Gastrocnemius medialis (tissue), 4 donors: Measurements from ENCODE around the gene DIO3. TPM values are rescaled to one million over a fixed set of nuclear protein-coding genes. Genes with fewer than 3 reads are reported as not detected.

ENCODE experiments used
- ATAC-seq, 2 donors: fragments of 150-250 bp; one replicate each; pipeline ENCODE4 v1.9.1; 2016
- DNase-seq, 2 donors: peaks; one replicate each; pipeline ENCODE4 v3.0.0-alpha.2; 2019
- H3K27ac ChIP-seq, 4 donors: fragments of 200-600 bp; sonication (generic); 1 replicate in 1 of 4; 2 replicates in 3 of 4; pipeline ENCODE4 v1.5.1; 2016 to 2018; ENCODE audit warnings: mild to moderate bottlenecking in 2 of 4, moderate library complexity in 1 of 4
- H3K27me3 ChIP-seq, 3 donors: fragments of 200-600 bp; sonication (generic) in 2 of 3; 1 replicate in 1 of 3; 2 replicates in 2 of 3; pipeline versions ENCODE4 v1.5.1 to v1.6.0; 2016 to 2019; ENCODE audit warnings: mild to moderate bottlenecking in 1 of 3, moderate library complexity in 1 of 3
- H3K36me3 ChIP-seq, 2 donors: fragments of 200-600 bp; sonication (generic) in 1 of 2; one replicate each; pipeline ENCODE4 v1.5.1; 2017 to 2018
- H3K4me1 ChIP-seq, 2 donors: fragments of 200-600 bp; sonication (generic) in 1 of 2; one replicate each; pipeline ENCODE4 v1.5.1; 2016 to 2017; ENCODE audit warnings: mild to moderate bottlenecking in 2 of 2
- H3K4me3 ChIP-seq, 4 donors: fragments of 200-600 bp; sonication (generic) in 3 of 4; 1 replicate in 1 of 4; 2 replicates in 3 of 4; pipeline ENCODE4 v1.5.1; 2016 to 2019; ENCODE audit warnings: mild to moderate bottlenecking in 2 of 4
- H3K9me3 ChIP-seq, 3 donors: fragments of 200-600 bp; sonication (generic) in 2 of 3; 1 replicate in 1 of 3; 2 replicates in 2 of 3; pipeline ENCODE4 v1.5.1; 2016 to 2019
- CTCF ChIP-seq, 5 experiments: fragments of 450-650 bp in 3 of 5; fragments of 200-600 bp in 2 of 5; sonication (generic) in 2 of 5; IDR thresholded peaks in 4 of 5; conservative IDR thresholded peaks in 1 of 5; 1 replicate in 4 of 5; 2 replicates in 1 of 5; pipeline ENCODE4 v1.5.1; 2016 to 2019; ENCODE audit warnings: antibody characterized with exemption in 5 of 5, mild to moderate bottlenecking in 3 of 5, moderate library complexity in 3 of 5
- POLR2A ChIP-seq, 2 donors: fragments of 450-650 bp; IDR thresholded peaks; one replicate each; pipeline ENCODE4 v1.6.1; 2017; ENCODE audit warnings: antibody characterized with exemption in 2 of 2, mild to moderate bottlenecking in 2 of 2, moderate library complexity in 2 of 2
- in situ Hi-C, 4 donors: fragments of 200-750 bp; cut with MboI; loops; one replicate each; pipeline versions ENCODE4 v1.15.0 to v1.8.0; 2017; ENCODE audit warnings: low sequenced_read_pairs in 4 of 4
- intact Hi-C: fragments of 100-400 bp; cut with DNase I; formaldehyde crosslinking; loops from one replicate; pipeline ENCODE4 v1.15.1; 2023; ENCODE audit warnings: low total_unique reads
- total RNA-seq, 4 donors: library from RNA; depleted of rRNA; stranded (reverse); fragments of >200 nt; gene quantifications; one replicate each; pipeline versions ENCODE4 v1.1.0 to v1.2.3, GENCODE V29; 2016

The DIO3 gene
- total RNA-seq, 4 donors from 2014 or later: 1.0 to 2.3 (median 1.0) TPM; not detected in 1

GRCh38 chr14:101588286-101588975 is 27.1 kb downstream of the DIO3 start:
- intact Hi-C loops: no loop called here
- no peaks in the 10 kb centered on the region for H3K9me3 ChIP-seq
- no peak for ATAC-seq
- in situ Hi-C loops: no loop called here
- no peak overlapping the region for H3K27ac ChIP-seq
- H3K4me3 ChIP-seq: no peak overlapping the region
- TF ChIP-seq POLR2A (IDR thresholded peaks at IDR 0.05) (no peak), CTCF (IDR thresholded peaks at IDR 0.05 in 4 of 5, conservative IDR thresholded peaks at IDR 0.05 in 1 of 5) (no peak)
- H3K36me3 ChIP-seq: no peaks in the 10 kb centered on the region
- H3K27me3 ChIP-seq: peaks cover 0 to 7% (median 0%) of the 10 kb centered on the region in 3 donors
- DNase-seq: no peak
- H3K4me1 ChIP-seq: no peaks in the 10 kb centered on the region

GRCh38 chr14:101588990-101589389 is 27.7 kb downstream of the DIO3 start:
- in situ Hi-C loops: no loop called here
- TF ChIP-seq CTCF (IDR thresholded peaks at IDR 0.05 in 4 of 5, conservative IDR thresholded peaks at IDR 0.05 in 1 of 5): no peak
- TF ChIP-seq POLR2A (IDR thresholded peaks at IDR 0.05): no peak
- H3K9me3 ChIP-seq: no peaks in the 10 kb centered on the region
- no peak overlapping the region for H3K4me3 ChIP-seq
- intact Hi-C loops: no loop called here
- H3K4me1 ChIP-seq: no peaks in the 10 kb centered on the region
- H3K27ac ChIP-seq: no peak overlapping the region
- peaks cover 0 to 7% (median 0%) of the 10 kb centered on the region in 3 donors for H3K27me3 ChIP-seq
- DNase-seq: no peak
- no peak for ATAC-seq
- no peaks in the 10 kb centered on the region for H3K36me3 ChIP-seq

GRCh38 chr14:101589486-101590015 is 28.3 kb downstream of the DIO3 start:
- H3K9me3 ChIP-seq: no peaks in the 10 kb centered on the region
- intact Hi-C loops (no loop called here), in situ Hi-C loops (no loop called here)
- DNase-seq (no peak), ATAC-seq (no peak)
- no peaks in the 10 kb centered on the region for H3K4me1 ChIP-seq
- no peak overlapping the region for H3K4me3 ChIP-seq
- TF ChIP-seq POLR2A (IDR thresholded peaks at IDR 0.05): no peak
- no peak for TF ChIP-seq CTCF (IDR thresholded peaks at IDR 0.05 in 4 of 5, conservative IDR thresholded peaks at IDR 0.05 in 1 of 5)
- H3K27ac ChIP-seq: no peak overlapping the region
- H3K27me3 ChIP-seq: peaks cover 0 to 4% (median 0%) of the 10 kb centered on the region in 3 donors
- H3K36me3 ChIP-seq: no peaks in the 10 kb centered on the region

GRCh38 chr14:101590062-101590461 is 28.8 kb downstream of the DIO3 start:
- TF ChIP-seq POLR2A (IDR thresholded peaks at IDR 0.05): no peak
- no peak for TF ChIP-seq CTCF (IDR thresholded peaks at IDR 0.05 in 4 of 5, conservative IDR thresholded peaks at IDR 0.05 in 1 of 5)
- DNase-seq: no peak
- H3K4me3 ChIP-seq: no peak overlapping the region
- no peak overlapping the region for H3K27ac ChIP-seq
- intact Hi-C loops (no loop called here), in situ Hi-C loops (no loop called here)
- H3K4me1 ChIP-seq: no peaks in the 10 kb centered on the region
- H3K27me3 ChIP-seq: peaks cover 0 to 4% (median 0%) of the 10 kb centered on the region in 3 donors
- no peaks in the 10 kb centered on the region for H3K9me3 ChIP-seq
- H3K36me3 ChIP-seq: no peaks in the 10 kb centered on the region
- ATAC-seq: no peak
